T-helper 2 cell treated with Interferon-gamma antibody and Interleukin-4, amounts not matched to agents 5 μg/mL and 100 μg/mL, for 36 hours (primary cell): ENCODE measurements around the gene LMNTD1.
A peak's percentile ranks its signal among the peaks of the same experiment; 100 is the strongest.
"Not testable (repeated sequence)": the region's sequence is repeated elsewhere in the genome, so short reads cannot be mapped to it uniquely, and the experiment has no call there.

Experiments used
- DNase-seq: peaks from one replicate; pipeline ENCODE4 v3.0.0; 2021; ENCODE audit warnings: low spot score
- H3K27ac Mint-ChIP-seq: one replicate; pipeline ENCODE4 v1.8.0; 2021; ENCODE audit warnings: mild to moderate bottlenecking, mixed read lengths
- H3K27me3 Mint-ChIP-seq: one replicate; pipeline ENCODE4 v1.8.0; 2021; ENCODE audit warnings: low read depth, mixed read lengths
- H3K36me3 Mint-ChIP-seq: one replicate; pipeline ENCODE4 v1.8.0; 2021; ENCODE audit warnings: low read depth, mixed read lengths
- H3K4me1 Mint-ChIP-seq: one replicate; pipeline ENCODE4 v1.8.0; 2021; ENCODE audit warnings: low read depth, mixed read lengths
- H3K4me3 Mint-ChIP-seq: one replicate; pipeline ENCODE4 v1.8.0; 2022; ENCODE audit warnings: mild to moderate bottlenecking, moderate library complexity, mixed read lengths
- H3K9me3 Mint-ChIP-seq: one replicate; pipeline ENCODE4 v1.8.0; 2021; ENCODE audit warnings: mixed read lengths

The LMNTD1 gene

GRCh38 chr12:25494926-25495325, 58.2 kb downstream of the LMNTD1 start:
- no peak overlapping the region for H3K4me3 Mint-ChIP-seq
- no peak for DNase-seq
- peaks cover 6% of the 10 kb centered on the region for H3K4me1 Mint-ChIP-seq
- H3K27ac Mint-ChIP-seq, result no peak overlapping the region
- peaks cover 3% of the 10 kb centered on the region for H3K9me3 Mint-ChIP-seq
- peaks cover 14% of the 10 kb centered on the region for H3K27me3 Mint-ChIP-seq
- no peaks in the 10 kb centered on the region for H3K36me3 Mint-ChIP-seq

GRCh38 chr12:25493682-25494081, 59.4 kb downstream of the LMNTD1 start:
- H3K4me1 Mint-ChIP-seq, result peaks cover 9% of the 10 kb centered on the region
- no peak for DNase-seq
- no peak overlapping the region for H3K4me3 Mint-ChIP-seq
- no peaks in the 10 kb centered on the region for H3K36me3 Mint-ChIP-seq
- H3K27ac Mint-ChIP-seq, result no peak overlapping the region
- H3K27me3 Mint-ChIP-seq, result peaks cover 10% of the 10 kb centered on the region
- H3K9me3 Mint-ChIP-seq, result peaks cover 3% of the 10 kb centered on the region

GRCh38 chr12:25491396-25492325, 61.4 kb downstream of the LMNTD1 start:
- H3K36me3 Mint-ChIP-seq, result no peaks in the 10 kb centered on the region
- DNase-seq, result no peak
- no peak overlapping the region for H3K4me3 Mint-ChIP-seq
- H3K27ac Mint-ChIP-seq, result no peak overlapping the region
- no peaks in the 10 kb centered on the region for H3K9me3 Mint-ChIP-seq
- peaks cover 10% of the 10 kb centered on the region for H3K27me3 Mint-ChIP-seq
- H3K4me1 Mint-ChIP-seq, result peaks cover 9% of the 10 kb centered on the region

DNA sequence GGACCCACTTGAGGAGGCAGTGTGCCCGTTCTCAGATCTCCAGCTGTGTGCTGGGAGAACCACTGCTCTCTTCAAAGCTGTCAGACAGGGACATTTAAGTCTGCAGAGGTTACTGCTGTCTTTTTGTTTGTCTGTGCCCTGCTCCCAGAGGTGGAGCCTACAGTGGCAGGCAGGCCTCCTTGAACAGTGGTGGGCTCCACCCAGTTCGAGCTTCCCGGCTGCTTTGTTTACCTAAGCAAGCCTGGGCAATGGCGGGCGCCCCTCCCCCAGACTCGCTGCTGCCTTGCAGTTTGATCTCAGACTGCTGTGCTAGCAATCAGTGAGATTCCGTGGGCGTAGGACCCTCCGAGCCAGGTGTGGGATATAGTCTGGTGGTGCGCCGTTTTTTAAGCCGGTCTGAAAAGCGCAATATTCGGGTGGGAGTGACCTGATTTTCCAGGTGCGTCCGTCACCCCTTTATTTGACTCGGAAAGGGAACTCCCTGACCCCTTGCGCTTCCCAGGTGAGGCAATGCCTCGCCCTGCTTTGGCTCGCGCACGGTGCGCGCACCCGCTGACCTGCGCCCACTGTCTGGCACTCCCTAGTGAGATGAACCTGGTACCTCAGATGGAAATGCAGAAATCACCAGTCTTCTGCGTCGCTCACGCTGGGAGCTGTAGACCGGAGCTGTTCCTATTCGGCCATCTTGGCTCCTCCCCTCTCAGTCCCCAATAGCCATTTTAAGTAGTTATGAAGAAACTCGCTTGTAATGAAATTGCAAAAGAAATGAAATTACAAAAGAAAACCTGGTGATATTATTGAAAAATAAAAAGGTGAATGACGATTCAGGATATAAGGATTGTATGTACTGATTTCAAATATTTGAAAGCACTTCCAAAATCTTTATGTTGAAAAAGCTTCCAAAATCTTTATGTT, 63.9 kb downstream of the LMNTD1 start:
- not testable (repeated sequence) for H3K27ac Mint-ChIP-seq, H3K36me3 Mint-ChIP-seq, H3K4me1 Mint-ChIP-seq, H3K9me3 Mint-ChIP-seq, DNase-seq
- Mint-ChIP-seq H3K4me3 (peak overlapping the region; percentile 39), H3K27me3 (peaks cover 10% of the 10 kb centered on the region)

DNA sequence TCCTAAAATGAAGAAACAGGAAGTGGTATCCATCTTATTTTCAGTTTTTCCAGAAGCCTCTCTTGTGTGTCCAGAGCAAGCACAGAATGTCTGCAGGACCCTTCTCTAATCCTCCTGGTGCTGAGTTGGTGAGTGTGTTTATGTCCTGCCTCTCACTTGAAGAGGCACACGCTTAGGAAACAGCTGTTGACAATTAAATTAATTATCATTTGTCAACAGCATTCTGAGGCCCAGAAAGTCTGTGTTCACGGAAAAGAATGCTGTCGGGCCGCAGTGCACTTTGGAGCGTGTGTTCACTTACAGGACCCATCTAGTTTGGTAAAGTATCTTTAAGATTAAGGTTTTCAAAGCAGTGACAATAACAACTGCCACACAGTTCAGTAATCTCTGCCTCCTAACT, 70.5 kb downstream of the LMNTD1 start:
- no peaks in the 10 kb centered on the region for H3K27me3 Mint-ChIP-seq
- DNase-seq, result no peak
- no peaks in the 10 kb centered on the region for H3K9me3 Mint-ChIP-seq
- H3K4me1 Mint-ChIP-seq, result no peaks in the 10 kb centered on the region
- no peak overlapping the region for H3K4me3 Mint-ChIP-seq
- no peak overlapping the region for H3K27ac Mint-ChIP-seq
- H3K36me3 Mint-ChIP-seq, result no peaks in the 10 kb centered on the region

DNA sequence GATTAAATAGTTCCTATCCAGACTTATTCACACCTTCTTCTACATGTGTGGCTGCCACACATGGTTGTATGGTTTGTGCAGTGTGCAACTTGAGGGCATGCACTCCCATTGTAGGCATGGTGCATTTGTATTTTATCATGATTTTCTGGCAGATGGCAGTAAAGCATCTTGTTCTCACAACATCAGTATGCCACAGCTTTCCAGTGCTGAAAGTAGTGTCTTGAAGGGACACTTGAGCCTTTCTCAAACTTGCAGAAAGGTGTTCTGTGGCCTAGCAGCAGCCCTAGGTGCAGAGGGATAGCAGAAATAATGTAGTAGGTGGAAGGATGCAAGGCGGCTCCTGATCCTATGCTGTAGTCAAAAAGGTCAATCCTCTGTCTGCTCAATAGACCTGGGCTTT, 72.9 kb downstream of the LMNTD1 start:
- H3K27me3 Mint-ChIP-seq, result no peaks in the 10 kb centered on the region
- DNase-seq, result no peak
- no peak overlapping the region for H3K4me3 Mint-ChIP-seq
- H3K9me3 Mint-ChIP-seq, result no peaks in the 10 kb centered on the region
- H3K4me1 Mint-ChIP-seq, result no peaks in the 10 kb centered on the region
- H3K36me3 Mint-ChIP-seq, result no peaks in the 10 kb centered on the region
- H3K27ac Mint-ChIP-seq, result no peak overlapping the region

DNA sequence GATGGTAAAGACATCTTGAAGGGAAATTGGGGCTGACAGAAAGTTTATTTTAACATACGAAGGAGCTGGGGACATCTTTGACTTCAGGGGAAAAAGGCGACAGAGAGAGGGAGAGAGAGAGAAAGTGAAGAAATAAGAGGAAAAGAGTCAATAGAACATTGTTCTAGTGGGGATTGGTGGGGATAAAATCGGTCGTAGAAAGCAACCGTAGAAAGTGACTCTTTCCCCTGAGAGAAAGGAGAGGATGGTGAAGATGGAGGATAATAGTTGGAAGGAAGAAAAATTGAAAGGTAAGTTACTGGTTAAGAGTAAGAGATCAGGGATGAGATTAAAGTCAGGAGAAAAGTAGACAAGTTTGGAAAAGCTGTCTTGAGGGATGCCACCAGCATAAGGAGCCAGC, 75.9 kb downstream of the LMNTD1 start:
- H3K9me3 Mint-ChIP-seq, result no peaks in the 10 kb centered on the region
- H3K27ac Mint-ChIP-seq, result no peak overlapping the region
- H3K36me3 Mint-ChIP-seq, result no peaks in the 10 kb centered on the region
- no peaks in the 10 kb centered on the region for H3K4me1 Mint-ChIP-seq
- no peaks in the 10 kb centered on the region for H3K27me3 Mint-ChIP-seq
- H3K4me3 Mint-ChIP-seq, result no peak overlapping the region
- no peak for DNase-seq

GRCh38 chr12:25472453-25472852, 80.6 kb downstream of the LMNTD1 start:
- Mint-ChIP-seq H3K36me3 (no peaks in the 10 kb centered on the region), H3K4me1 (no peaks in the 10 kb centered on the region), H3K27me3 (no peaks in the 10 kb centered on the region), H3K9me3 (no peaks in the 10 kb centered on the region), H3K4me3 (no peak overlapping the region), H3K27ac (no peak overlapping the region)
- DNase-seq, result no peak

- Mint-ChIP-seq H3K27ac (no peak overlapping the region), H3K9me3 (peaks cover 6% of the 10 kb centered on the region), H3K27me3 (no peaks in the 10 kb centered on the region), H3K4me1 (no peaks in the 10 kb centered on the region), H3K36me3 (no peaks in the 10 kb centered on the region), H3K4me3 (no peak overlapping the region)
- DNase-seq, result no peak
These were observed 83.2 kb downstream of the LMNTD1 start for GRCh38 chr12:25469861-25470260.

DNA sequence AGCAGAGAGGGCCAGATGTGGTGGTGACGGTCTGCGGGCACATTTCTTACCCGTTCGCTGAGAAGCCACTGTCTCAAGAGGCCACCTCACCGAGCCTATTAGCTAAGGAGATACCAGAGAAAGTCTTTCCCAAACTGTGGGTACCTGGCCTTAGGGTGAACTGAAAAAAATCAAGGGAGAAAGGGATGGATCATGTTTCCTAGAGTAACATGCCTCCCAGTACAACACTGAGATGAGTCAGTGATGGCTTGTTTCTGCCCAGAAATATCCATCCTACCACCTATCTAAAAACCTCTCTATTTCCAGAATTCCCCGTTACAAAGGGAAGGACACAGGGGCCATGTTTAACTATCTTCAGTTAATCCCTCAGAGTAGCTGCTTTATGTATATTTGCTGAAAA, 83.7 kb downstream of the LMNTD1 start:
- no peaks in the 10 kb centered on the region for H3K4me1 Mint-ChIP-seq
- H3K4me3 Mint-ChIP-seq, result no peak overlapping the region
- no peaks in the 10 kb centered on the region for H3K36me3 Mint-ChIP-seq
- H3K27ac Mint-ChIP-seq, result no peak overlapping the region
- no peak for DNase-seq
- H3K27me3 Mint-ChIP-seq, result no peaks in the 10 kb centered on the region
- peaks cover 6% of the 10 kb centered on the region for H3K9me3 Mint-ChIP-seq

DNA sequence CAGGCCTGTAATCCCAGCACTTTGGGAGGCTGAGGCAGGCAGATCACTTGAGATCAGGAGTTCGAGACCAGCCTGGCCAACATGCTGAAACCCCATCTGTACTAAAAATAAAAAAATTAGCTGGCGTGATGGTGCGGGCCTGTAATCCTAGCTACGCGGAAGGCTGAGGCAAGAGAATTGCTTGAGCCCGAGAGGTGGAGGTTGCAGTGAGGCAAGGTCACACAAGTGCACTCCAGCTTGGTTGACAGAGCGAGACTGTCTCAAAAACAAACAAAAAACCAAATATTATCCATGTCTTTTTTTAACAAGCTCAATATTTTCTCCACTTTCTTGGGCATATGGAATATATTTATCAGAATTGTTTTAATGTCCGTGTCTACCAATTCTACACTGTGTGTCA, 89.6 kb downstream of the LMNTD1 start:
- Mint-ChIP-seq H3K4me1 (no peaks in the 10 kb centered on the region), H3K27me3 (peaks cover 2% of the 10 kb centered on the region), H3K4me3 (no peak overlapping the region), H3K36me3 (no peaks in the 10 kb centered on the region), H3K9me3 (peaks cover 6% of the 10 kb centered on the region), H3K27ac (no peak overlapping the region)
- DNase-seq, result no peak

- H3K9me3 Mint-ChIP-seq, result peaks cover 6% of the 10 kb centered on the region
These were observed 90.1 kb downstream of the LMNTD1 start for GRCh38 chr12:25463005-25463404.

GRCh38 chr12:25459541-25459951, 93.5 kb downstream of the LMNTD1 start:
- H3K27ac Mint-ChIP-seq, result no peak overlapping the region

More at GRCh38 chr12:25463005-25463404, 90.1 kb downstream of the LMNTD1 start:
- Mint-ChIP-seq H3K36me3 (no peaks in the 10 kb centered on the region), H3K27ac (no peak overlapping the region), H3K4me3 (no peak overlapping the region), H3K4me1 (no peaks in the 10 kb centered on the region), H3K27me3 (peaks cover 2% of the 10 kb centered on the region)
- no peak for DNase-seq

DNA sequence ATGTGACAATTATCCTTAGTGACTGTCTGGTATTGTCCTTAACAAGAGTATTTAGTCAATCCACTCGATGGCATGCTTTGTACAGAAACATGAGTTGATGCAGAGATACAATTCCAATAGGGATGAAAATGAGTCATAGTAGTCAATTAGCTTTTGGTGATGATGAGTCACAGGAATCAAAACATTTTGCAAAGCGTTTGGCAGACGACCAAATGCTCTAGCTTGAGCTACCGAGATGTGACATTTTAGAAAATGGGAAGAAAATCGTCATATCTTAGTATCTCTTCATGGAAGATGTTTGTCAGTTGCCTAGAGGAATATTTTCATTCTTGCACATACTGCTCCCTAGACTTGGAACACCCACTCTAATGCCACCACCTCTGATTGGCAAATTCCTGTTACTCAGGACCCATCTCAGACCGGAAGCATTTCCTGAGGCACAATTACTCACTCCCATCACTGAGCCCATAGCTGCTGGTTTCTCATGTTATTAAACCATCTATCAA, 95.0 kb downstream of the LMNTD1 start:
- no peaks in the 10 kb centered on the region for H3K9me3 Mint-ChIP-seq
- DNase-seq, result no peak
- H3K27me3 Mint-ChIP-seq, result peaks cover 7% of the 10 kb centered on the region
- no peak overlapping the region for H3K4me3 Mint-ChIP-seq
- H3K4me1 Mint-ChIP-seq, result no peaks in the 10 kb centered on the region
- no peaks in the 10 kb centered on the region for H3K36me3 Mint-ChIP-seq
- H3K27ac Mint-ChIP-seq, result no peak overlapping the region

More at GRCh38 chr12:25459541-25459951, 93.5 kb downstream of the LMNTD1 start:
- no peaks in the 10 kb centered on the region for H3K4me1 Mint-ChIP-seq
- no peak for DNase-seq
- no peaks in the 10 kb centered on the region for H3K36me3 Mint-ChIP-seq
- H3K9me3 Mint-ChIP-seq, result no peaks in the 10 kb centered on the region
- peaks cover 7% of the 10 kb centered on the region for H3K27me3 Mint-ChIP-seq
- no peak overlapping the region for H3K4me3 Mint-ChIP-seq
